Esophagus (tissue), 2 donors: ENCODE data around the gene TNFRSF12A. TPM values are rescaled to one million over a fixed set of nuclear protein-coding genes. Genes with fewer than 3 reads are reported as not detected.

Source experiments
- H3K27ac ChIP-seq, 2 donors: one replicate each; pipeline ENCODE4 v1.5.1; 2013; ENCODE audit warnings: low read depth in 2 of 2, mild to moderate bottlenecking in 2 of 2, inconsistent platforms in 1 of 2, low read length in 1 of 2, moderate library complexity in 1 of 2
- H3K27me3 ChIP-seq, 2 donors: one replicate each; pipeline ENCODE4 v1.6.1; 2013; ENCODE audit warnings: low read length in 2 of 2, control low read depth in 1 of 2, mild to moderate bottlenecking in 1 of 2; ENCODE audit not compliant: insufficient read depth in 2 of 2, control insufficient read depth in 1 of 2
- H3K36me3 ChIP-seq, 2 donors: one replicate each; pipeline ENCODE4 v1.6.1; 2013; ENCODE audit warnings: low read length in 1 of 2; ENCODE audit not compliant: control insufficient read depth in 2 of 2, insufficient read depth in 2 of 2
- H3K4me1 ChIP-seq, 2 donors: one replicate each; pipeline ENCODE4 v1.6.1; 2013; ENCODE audit warnings: low read length in 1 of 2; ENCODE audit not compliant: control insufficient read depth in 2 of 2, insufficient read depth in 2 of 2
- H3K4me3 ChIP-seq, 2 donors: one replicate each; pipeline ENCODE4 v1.5.1; 2013; ENCODE audit warnings: low read length in 2 of 2, mild to moderate bottlenecking in 2 of 2, low read depth in 1 of 2, moderate library complexity in 1 of 2
- H3K9me3 ChIP-seq, 2 donors: one replicate each; pipeline ENCODE4 v1.6.1; 2013; ENCODE audit warnings: mild to moderate bottlenecking in 2 of 2, low read depth in 1 of 2, low read length in 1 of 2, moderate library complexity in 1 of 2; ENCODE audit not compliant: control insufficient read depth in 2 of 2, insufficient read depth in 1 of 2
- WGBS, 2 donors: extraction: QIAGEN DNeasy Blood & Tissue Kit; methylation state at CpG; one replicate each; pipeline ENCODE4 v1.1.7; 2013; 5-methylcytosine and 5-hydroxymethylcytosine counted together
- polyA plus RNA-seq, 2 donors: library from polyadenylated mRNA; stranded (reverse); fragments of 200-250 nt; gene quantifications; one replicate each; pipeline ENCODE4 v1.2.3, GENCODE V29; 2013
- donor health status: healthy with polysubstance abuse.
- donor health status: Bipolar disorder and iron deficiency.

TNFRSF12A gene
- polyA plus RNA-seq: 10 to 100 TPM; 16.6 to 21.1 TPM

DNA sequence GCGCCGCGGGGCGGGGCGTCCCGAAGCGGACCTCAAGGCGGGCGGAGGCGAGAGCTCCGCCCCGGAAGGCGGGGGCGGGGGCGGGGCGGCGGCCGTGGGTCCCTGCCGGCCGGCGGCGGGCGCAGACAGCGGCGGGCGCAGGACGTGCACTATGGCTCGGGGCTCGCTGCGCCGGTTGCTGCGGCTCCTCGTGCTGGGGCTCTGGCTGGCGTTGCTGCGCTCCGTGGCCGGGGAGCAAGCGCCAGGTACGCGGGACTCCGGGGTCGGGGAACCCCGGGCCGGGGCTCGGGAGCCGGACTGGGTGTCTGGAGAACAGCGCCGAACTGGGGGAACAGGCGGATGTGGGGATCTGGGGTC lies at the start of gene TNFRSF12A:
TSS of gene TNFRSF12A (plus strand) at position 122 of the 357 bp plus-strand sequence. CDS start at position 152, 30 bp downstream.
- peaks cover 7 to 32% of the 10 kb centered on the region in 2 donors for H3K4me1 ChIP-seq
- no peaks in the 10 kb centered on the region for H3K27me3 ChIP-seq
- H3K4me3 ChIP-seq: peak within 1 kb of the TSS; percentile 67 to 69
- no peaks in the 10 kb centered on the region for H3K9me3 ChIP-seq
- H3K27ac ChIP-seq: peak within 1 kb of the TSS; percentile 96 to 98
- no peaks in the 10 kb centered on the region for H3K36me3 ChIP-seq
- WGBS, 2 donors: 0 to 1% methylated on average over 41 to 49 of the region's 49 CpGs

GRCh38 chr16:2970563-2970962 lies 49.6 kb upstream of the TNFRSF12A start:
- WGBS, 2 donors: 77 to 88% methylated on average over 6 of the region's 6 CpGs
- Histone ChIP-seq H3K27ac (no peak overlapping the region), H3K4me3 (peak overlapping the region; percentile 62), H3K4me1 (peaks cover 4 to 16% of the 10 kb centered on the region in 2 donors), H3K9me3 (no peaks in the 10 kb centered on the region), H3K36me3 (peaks cover 0 to 2% of the 10 kb centered on the region in 2 donors), H3K27me3 (no peaks in the 10 kb centered on the region)

- Histone ChIP-seq H3K4me3 (peak overlapping the region in 1 of 2 donors; percentile 10), H3K27ac (no peak overlapping the region), H3K4me1 (peaks cover 4 to 16% of the 10 kb centered on the region in 2 donors), H3K9me3 (no peaks in the 10 kb centered on the region), H3K27me3 (no peaks in the 10 kb centered on the region), H3K36me3 (peaks cover 0 to 4% of the 10 kb centered on the region in 2 donors)
- WGBS, 2 donors: 85 to 88% methylated on average over 34 to 35 of the region's 35 CpGs
These were observed 48.8 kb upstream of the TNFRSF12A start for GRCh38 chr16:2971134-2971984.

- H3K4me1 ChIP-seq: peaks cover 4 to 16% of the 10 kb centered on the region in 2 donors
- H3K27ac ChIP-seq: no peak overlapping the region
- 77 to 82% methylated on average over 15 of the region's 15 CpGs for WGBS, 2 donors
- no peaks in the 10 kb centered on the region for H3K9me3 ChIP-seq
- peaks cover 0 to 4% of the 10 kb centered on the region in 2 donors for H3K36me3 ChIP-seq
- H3K4me3 ChIP-seq: no peak overlapping the region
- no peaks in the 10 kb centered on the region for H3K27me3 ChIP-seq
These were observed 48.0 kb upstream of the TNFRSF12A start for GRCh38 chr16:2971985-2972784.

DNA sequence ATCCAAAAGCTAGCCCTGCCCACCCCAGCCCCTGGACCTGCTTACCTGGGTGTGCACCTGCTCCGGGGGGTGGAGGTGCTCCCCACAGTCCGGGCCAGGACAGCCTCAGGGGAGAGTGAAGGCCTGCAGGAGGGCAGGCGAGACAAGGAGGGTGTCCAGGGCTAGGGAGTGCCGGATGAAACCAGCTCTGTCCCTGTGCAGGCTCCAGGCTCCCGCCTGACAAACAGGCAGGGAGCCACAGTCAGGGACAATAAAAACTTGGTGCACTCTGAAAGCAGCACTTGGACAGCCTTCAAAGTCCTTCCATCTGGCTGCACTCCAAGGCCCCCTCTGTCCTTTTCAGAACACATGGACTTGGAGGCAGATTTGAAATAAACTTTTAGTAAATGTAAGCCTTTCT lies 47.1 kb upstream of the TNFRSF12A start:
- no peak overlapping the region for H3K4me3 ChIP-seq

GRCh38 chr16:2973605-2974318 lies 46.4 kb upstream of the TNFRSF12A start:
- H3K4me1 ChIP-seq: peaks cover 4 to 9% of the 10 kb centered on the region in 2 donors
- WGBS, 2 donors: 75 to 80% methylated on average over 17 of the region's 17 CpGs
- no peaks in the 10 kb centered on the region for H3K9me3 ChIP-seq
- no peaks in the 10 kb centered on the region for H3K27me3 ChIP-seq
- no peak overlapping the region for H3K4me3 ChIP-seq
- no peak overlapping the region for H3K27ac ChIP-seq
- peaks cover 0 to 4% of the 10 kb centered on the region in 2 donors for H3K36me3 ChIP-seq

More for the DNA sequence above, 47.1 kb upstream of the TNFRSF12A start:
- 66 to 74% methylated on average over 5 of the region's 5 CpGs for WGBS, 2 donors
- Histone ChIP-seq H3K9me3 (no peaks in the 10 kb centered on the region), H3K36me3 (peaks cover 0 to 4% of the 10 kb centered on the region in 2 donors), H3K27ac (no peak overlapping the region), H3K27me3 (no peaks in the 10 kb centered on the region), H3K4me1 (peaks cover 4 to 13% of the 10 kb centered on the region in 2 donors)

DNA sequence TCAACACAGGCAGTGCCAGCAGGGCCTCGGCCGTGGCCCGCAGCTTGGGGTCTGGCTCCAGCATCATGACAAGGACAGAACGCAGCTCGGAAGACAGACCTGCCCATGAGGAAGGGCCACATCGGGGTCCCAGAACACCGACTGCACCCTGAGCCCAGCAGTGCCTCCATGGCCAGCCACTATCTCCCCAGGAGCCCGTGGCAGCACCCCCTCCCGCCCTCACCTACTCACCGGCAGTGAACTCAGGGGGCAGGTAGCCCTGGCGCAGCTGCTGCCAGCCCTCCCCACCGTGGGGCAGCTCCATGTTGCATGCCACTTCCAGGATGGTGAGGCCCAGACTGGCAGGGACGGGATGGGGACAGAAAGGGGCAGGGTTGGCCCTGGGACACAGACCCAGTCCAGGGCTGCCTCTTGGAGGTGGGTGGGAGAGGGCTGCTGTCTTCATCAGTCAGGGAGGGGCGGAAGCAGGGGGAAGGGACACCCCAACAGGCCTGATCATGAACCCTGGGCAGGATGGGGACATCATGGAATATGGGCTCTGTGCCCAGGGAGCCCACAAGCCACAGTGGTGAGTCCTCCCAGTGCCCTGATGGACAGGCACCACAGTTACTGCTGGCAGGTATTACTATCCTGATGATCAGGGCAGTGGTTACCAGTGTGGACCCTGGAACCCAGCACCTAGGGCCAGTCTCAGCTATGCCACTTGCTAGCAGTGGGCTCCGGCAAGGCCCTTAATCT lies 45.7 kb upstream of the TNFRSF12A start:
- Histone ChIP-seq H3K4me1 (peaks cover 3 to 10% of the 10 kb centered on the region in 2 donors), H3K27me3 (no peaks in the 10 kb centered on the region), H3K27ac (no peak overlapping the region), H3K4me3 (no peak overlapping the region), H3K9me3 (no peaks in the 10 kb centered on the region), H3K36me3 (peaks cover 0 to 4% of the 10 kb centered on the region in 2 donors)
- 86 to 89% methylated on average over 15 of the region's 15 CpGs for WGBS, 2 donors

DNA sequence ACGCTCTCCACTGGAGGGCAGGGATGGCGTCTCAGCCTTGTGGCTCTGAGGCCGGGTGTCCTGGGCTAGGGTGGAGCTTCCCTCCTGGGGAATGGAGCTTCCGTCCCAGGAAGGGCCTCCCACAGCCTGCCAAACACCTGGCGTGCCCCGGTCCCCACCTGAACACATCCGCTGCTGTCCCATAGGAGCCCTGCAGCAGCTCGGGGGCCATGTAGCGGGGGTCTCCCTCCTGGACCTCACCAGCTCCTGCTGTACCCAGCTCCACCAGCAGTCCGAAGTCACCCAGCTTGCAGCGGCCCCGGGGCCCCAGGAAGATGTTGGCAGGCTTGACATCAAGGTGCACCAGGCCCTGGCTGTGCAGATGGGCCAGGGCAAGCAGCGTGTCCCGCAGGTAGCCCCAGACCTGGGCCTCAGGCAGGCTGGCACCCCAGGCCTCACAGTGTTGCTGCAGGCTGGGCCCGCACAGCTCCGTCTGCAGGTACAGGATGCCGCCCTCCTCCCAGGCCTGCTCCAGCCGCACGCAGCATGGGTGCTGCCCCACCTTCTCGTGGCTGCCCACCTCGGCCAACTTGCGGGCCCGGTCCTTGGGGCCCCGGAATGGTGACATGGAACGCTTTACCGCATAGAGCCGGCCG lies 44.9 kb upstream of the TNFRSF12A start:
- peaks cover 0 to 4% of the 10 kb centered on the region in 2 donors for H3K36me3 ChIP-seq

More for the DNA sequence above, 44.9 kb upstream of the TNFRSF12A start:
- Histone ChIP-seq H3K4me1 (peaks cover 0 to 14% of the 10 kb centered on the region in 2 donors), H3K27me3 (no peaks in the 10 kb centered on the region), H3K27ac (no peak overlapping the region), H3K4me3 (no peak overlapping the region), H3K9me3 (no peaks in the 10 kb centered on the region)
- WGBS, 2 donors: 92 to 94% methylated on average over 23 to 28 of the region's 28 CpGs
